Endothelial cell of umbilical vein (primary cell): ENCODE results near the gene TTC31. TPM values are rescaled to one million over a fixed set of nuclear protein-coding genes. Genes with fewer than 3 reads are reported as not detected.
A peak's percentile ranks its signal among the peaks of the same experiment; 100 is the strongest.
"Not testable (repeated sequence)": the region's sequence is repeated elsewhere in the genome, so short reads cannot be mapped to it uniquely, and the experiment has no call there.

Experiments used
- BruUV-seq: library from RNA; stranded (reverse); fragments of 400-500 nt; replicated peaks from 2 replicates; lab custom pipeline; 2021; lab: Mats Ljungman, UMichigan
- CTCF ChIA-PET: fragments of 300-600, 350-600 bp; sonication (Branson Sonifier 250); formaldehyde crosslinking; loops from one replicate; lab custom pipeline; 2021; ENCODE audit warnings: antibody characterized with exemption, inconsistent platforms; lab: Charles Lee
- POLR2A ChIA-PET: fragments of 300-600, 350-600 bp; sonication (Branson Sonifier 250); formaldehyde crosslinking; loops from one replicate; lab custom pipeline; 2021; ENCODE audit warnings: antibody characterized with exemption, inconsistent platforms; lab: Charles Lee
- DNase-seq: peaks from one replicate; pipeline ENCODE4 v3.0.0-alpha.2; 2011; ENCODE audit warnings: low read depth, low spot score
- FAIRE-seq: peaks from 2 replicates; lab custom pipeline; 2011; peaks lifted over from hg19 to GRCh38; lab: Jason Lieb, UNC
- H2AFZ ChIP-seq: 2 replicates; pipeline ENCODE4 v1.6.0; 2012; ENCODE audit warnings: low read depth, low read length, control low read depth, inconsistent platforms
- H3K27ac ChIP-seq: 2 replicates; pipeline ENCODE4 v1.5.1; 2011; ENCODE audit warnings: low read depth, mild to moderate bottlenecking, control low read depth, low read length, moderate library complexity; ENCODE audit not compliant: insufficient read depth
- H3K27me3 ChIP-seq, 2 experiments: 2 replicates each; pipeline versions ENCODE4 v1.6.0 to v1.6.1; 2011; ENCODE audit warnings: low read length in 2 of 2, mixed read lengths in 1 of 2; ENCODE audit not compliant: control insufficient read depth in 2 of 2, insufficient read depth in 2 of 2
- H3K36me3 ChIP-seq, 2 experiments: 2 replicates in 1 of 2; 3 replicates in 1 of 2; pipeline ENCODE4 v1.5.1; 2011; ENCODE audit warnings: low read length in 2 of 2, mild to moderate bottlenecking in 1 of 2, moderate library complexity in 1 of 2; ENCODE audit not compliant: control insufficient read depth in 2 of 2, insufficient read depth in 2 of 2; ENCODE audit errors: extremely low read depth in 1 of 2
- H3K4me1 ChIP-seq: 3 replicates; pipeline ENCODE4 v1.5.1; 2011; ENCODE audit warnings: mild to moderate bottlenecking, low read length; ENCODE audit not compliant: control insufficient read depth, insufficient read depth; ENCODE audit errors: extremely low read depth
- H3K4me2 ChIP-seq: 2 replicates; pipeline ENCODE4 v1.6.1; 2011; ENCODE audit warnings: low read length, control low read depth, mixed read lengths; ENCODE audit not compliant: insufficient read depth
- H3K4me3 ChIP-seq, 3 experiments: fragments of 200-600 bp in 1 of 3; sonication (generic), shearing (Covaris generic) in 1 of 3; replicated peaks in 1 of 3; 2 replicates each; pipeline ENCODE4 v1.5.1; 2011 to 2016; ENCODE audit warnings: control low read depth in 3 of 3, low read length in 3 of 3, mild to moderate bottlenecking in 2 of 3, inconsistent platforms in 1 of 3, low read depth in 1 of 3, moderate library complexity in 1 of 3; ENCODE audit not compliant: insufficient read depth in 1 of 3
- H3K79me2 ChIP-seq: 2 replicates; pipeline ENCODE4 v1.6.0; 2012; ENCODE audit warnings: low read length, inconsistent platforms; ENCODE audit not compliant: control insufficient read depth, insufficient read depth
- H3K9ac ChIP-seq: replicated peaks from 2 replicates; pipeline ENCODE3; 2011; ENCODE audit warnings: low read length, control low read depth; ENCODE audit not compliant: insufficient read depth; ENCODE audit errors: extremely low read depth
- H3K9me1 ChIP-seq: replicated peaks from 3 replicates; pipeline ENCODE4 v1.6.0; 2011; ENCODE audit warnings: mild to moderate bottlenecking, low read length; ENCODE audit not compliant: control insufficient read depth, insufficient read depth; ENCODE audit errors: extremely low read depth
- H3K9me3 ChIP-seq: replicated peaks from 2 replicates; pipeline ENCODE4 v1.5.1; 2012; ENCODE audit warnings: low read length, inconsistent platforms; ENCODE audit not compliant: control insufficient read depth, insufficient read depth
- H4K20me1 ChIP-seq: replicated peaks from 2 replicates; pipeline ENCODE3; 2011; ENCODE audit warnings: mild to moderate bottlenecking, low read length; ENCODE audit not compliant: control insufficient read depth, insufficient read depth; ENCODE audit errors: extremely low read depth
- GATA2 ChIP-seq: IDR thresholded peaks from 2 replicates; pipeline ENCODE4 v1.7.0; 2011; ENCODE audit warnings: low read depth, mild to moderate bottlenecking, moderate library complexity, mixed read lengths, low read length; ENCODE audit not compliant: insufficient read length, insufficient read depth
- dilution Hi-C: fragments of 300-500 bp; cut with MboI; formaldehyde crosslinking; loops from one replicate; pipeline ENCODE4 v1.15.0; 2019; ENCODE audit warnings: low sequenced_read_pairs; ENCODE audit not compliant: extremely low pct_ligation_motif_present
- intact Hi-C: fragments of 100-400 bp; cut with micrococcal nuclease; formaldehyde crosslinking; loops from one replicate; pipeline ENCODE4 v1.10.0; 2022
- polyA plus RNA-seq, 4 experiments: library from polyadenylated mRNA; depleted of rRNA in 3 of 4; stranded (reverse) in 3 of 4; unstranded in 1 of 4; fragments of >200 nt; gene quantifications; 2 replicates each; pipeline versions ENCODE4 v1.2.1 to v1.2.3, GENCODE V29; 2011 to 2012; ENCODE audit warnings: missing spikeins in 1 of 4
- total RNA-seq: library from RNA; stranded (reverse); gene quantifications from 2 replicates; pipeline ENCODE4 v1.2.3, GENCODE V29; 2021

Gene TTC31
- total and polyA plus RNA-seq, 2 donors (not counting 3 experiments of a cell fraction or from before 2014, with no cell fraction given), result 20.1 to 24.1 TPM

- no peak overlapping the region for H2AFZ ChIP-seq
- POLR2A ChIA-PET, result interaction anchor here (0.9 to 1.3 kb wide), 3 partner anchors 9 to 71 kb away, joined by 3 read pairs; partner anchors contain the start of gene HTRA2
- dilution Hi-C loops, result no loop called here
These were observed 23.9 kb upstream of the TTC31 start for GRCh38 chr2:74458938-74459363.

GRCh38 chr2:74459503-74460118 is 23.3 kb upstream of the TTC31 start:
- H3K9me3 ChIP-seq, H3K9ac ChIP-seq, BruUV-seq, H3K27ac ChIP-seq, H2AFZ ChIP-seq, DNase-seq, FAIRE-seq, dilution Hi-C loops, H4K20me1 ChIP-seq, H3K27me3 ChIP-seq, intact Hi-C loops, H3K9me1 ChIP-seq, H3K4me3 ChIP-seq: not testable (repeated sequence)
- Histone ChIP-seq H3K4me1 (peaks cover 26% of the 10 kb centered on the region), H3K79me2 (peaks cover 14% of the 10 kb centered on the region), H3K4me2 (peak overlapping the region; percentile 37), H3K36me3 (peaks cover 0 to 12% of the 10 kb centered on the region in 2 experiments)
- POLR2A ChIA-PET, result interaction anchor here (1.1 kb wide), 1 partner anchor 8 kb away, joined by 3 read pairs; no protein-coding TSS in a partner anchor
- CTCF ChIA-PET, result interaction anchor here (1.0 to 2.3 kb wide), 3 partner anchors 9 to 125 kb away, joined by 3 to 7 read pairs (median 4); no protein-coding TSS in a partner anchor

More at GRCh38 chr2:74458938-74459363, 23.9 kb upstream of the TTC31 start:
- Histone ChIP-seq H3K4me1 (peaks cover 22% of the 10 kb centered on the region), H3K36me3 (peaks cover 0 to 12% of the 10 kb centered on the region in 2 experiments), H3K27me3 (no peaks in the 10 kb centered on the region), H3K9ac (peak overlapping the region; percentile 74), H3K4me3 (peak overlapping the region; percentile 80 to 87 (median 82)), H3K9me1 (no peaks in the 10 kb centered on the region), H3K79me2 (peaks cover 7% of the 10 kb centered on the region), H3K9me3 (no peaks in the 10 kb centered on the region), H3K27ac (peak overlapping the region; percentile 8), H3K4me2 (peak overlapping the region; percentile 84), H4K20me1 (no peaks in the 10 kb centered on the region)
- BruUV-seq, result no TSS peak
- no peak for DNase-seq
- intact Hi-C loops, result loop anchor here (1.0 kb wide), 2 partner anchors 23 to 70 kb away; partner anchors contain the start of genes AUP1, CCDC142 and HTRA2
- CTCF ChIA-PET, result interaction anchor here (0.7 to 2.3 kb wide), 8 partner anchors 9 to 124 kb away, joined by 3 to 7 read pairs (median 3); partner anchors contain the start of genes CCDC142, LBX2 and TTC31
- no peak for TF ChIP-seq GATA2
- FAIRE-seq, result no peak

- POLR2A ChIA-PET, H3K27me3 ChIP-seq, H4K20me1 ChIP-seq, CTCF ChIA-PET, H3K9me3 ChIP-seq, FAIRE-seq, H2AFZ ChIP-seq, intact Hi-C loops, BruUV-seq, H3K27ac ChIP-seq, dilution Hi-C loops, H3K9ac ChIP-seq, H3K4me3 ChIP-seq, H3K9me1 ChIP-seq, H3K4me2 ChIP-seq, DNase-seq: not testable (repeated sequence)
- Histone ChIP-seq H3K4me1 (peaks cover 25% of the 10 kb centered on the region), H3K79me2 (peaks cover 17% of the 10 kb centered on the region), H3K36me3 (peaks cover 0 to 12% of the 10 kb centered on the region in 2 experiments)
These were observed 22.7 kb upstream of the TTC31 start for GRCh38 chr2:74460187-74460586.
